CD8-positive, alpha-beta memory T cell (primary cell): ENCODE data around the gene TDRD7. TPM values are rescaled to one million over a fixed set of nuclear protein-coding genes. Genes with fewer than 3 reads are reported as not detected.
A peak's percentile ranks its signal among the peaks of the same experiment; 100 is the strongest.

Source experiments
- CTCF ChIA-PET: fragments of 350-600 bp; sonication (Branson Sonifier 250); formaldehyde crosslinking; loops from one replicate; lab custom pipeline; 2021; ENCODE audit warnings: antibody characterized with exemption; lab: Charles Lee
- POLR2A ChIA-PET: fragments of 350-600 bp; sonication (Branson Sonifier 250); formaldehyde crosslinking; loops from one replicate; lab custom pipeline; 2021; ENCODE audit warnings: antibody characterized with exemption; lab: Charles Lee
- DNase-seq, 5 donors: peaks; one replicate each; pipeline versions ENCODE4 v3.0.0 to v3.0.0-alpha.2; 2020 to 2022; ENCODE audit warnings: mixed read lengths in 1 of 5
- H3K27ac ChIP-seq: one replicate; pipeline ENCODE4 v1.7.0; 2013; ENCODE audit warnings: low read depth, mild to moderate bottlenecking, low read length, moderate library complexity
- H3K27me3 ChIP-seq: 2 replicates; pipeline ENCODE4 v1.7.0; 2013; ENCODE audit warnings: low read length, mild to moderate bottlenecking; ENCODE audit not compliant: insufficient read depth, poor library complexity, severe bottlenecking
- H3K36me3 ChIP-seq: 2 replicates; pipeline ENCODE4 v1.7.0; 2013; ENCODE audit warnings: mild to moderate bottlenecking, low read length, moderate library complexity; ENCODE audit not compliant: insufficient read depth
- H3K4me1 ChIP-seq: 2 replicates; pipeline ENCODE4 v1.7.0; 2013; ENCODE audit warnings: mild to moderate bottlenecking, low read length, moderate library complexity; ENCODE audit not compliant: insufficient read depth
- H3K4me3 ChIP-seq: 2 replicates; pipeline ENCODE4 v1.7.0; 2013; ENCODE audit warnings: mild to moderate bottlenecking, low read length
- H3K9me3 ChIP-seq: 2 replicates; pipeline ENCODE4 v1.7.0; 2013; ENCODE audit warnings: mild to moderate bottlenecking, low read length
- H3K27ac Mint-ChIP-seq, 8 donors: one replicate each; pipeline ENCODE4 v1.8.0; 2020 to 2021; ENCODE audit warnings: mixed read lengths in 8 of 8, mild to moderate bottlenecking in 6 of 8, inconsistent platforms in 3 of 8, moderate library complexity in 3 of 8
- H3K27me3 Mint-ChIP-seq, 2 donors: one replicate each; pipeline ENCODE4 v1.8.0; 2020 to 2021; ENCODE audit warnings: mixed read lengths in 2 of 2, mild to moderate bottlenecking in 1 of 2, moderate library complexity in 1 of 2
- H3K36me3 Mint-ChIP-seq, 3 donors: one replicate each; pipeline ENCODE4 v1.8.0; 2020 to 2021; ENCODE audit warnings: mixed read lengths in 3 of 3, inconsistent platforms in 1 of 3, mild to moderate bottlenecking in 1 of 3
- H3K4me1 Mint-ChIP-seq, 3 donors: one replicate each; pipeline ENCODE4 v1.8.0; 2020 to 2021; ENCODE audit warnings: mixed read lengths in 3 of 3, inconsistent platforms in 1 of 3, mild to moderate bottlenecking in 1 of 3
- H3K4me3 Mint-ChIP-seq, 7 donors: one replicate each; pipeline ENCODE4 v1.8.0; 2020 to 2021; ENCODE audit warnings: mixed read lengths in 7 of 7, mild to moderate bottlenecking in 6 of 7, moderate library complexity in 4 of 7, inconsistent platforms in 2 of 7
- H3K9me3 Mint-ChIP-seq, 5 donors: one replicate each; pipeline ENCODE4 v1.8.0; 2020 to 2022; ENCODE audit warnings: mixed read lengths in 5 of 5, mild to moderate bottlenecking in 3 of 5, moderate library complexity in 2 of 5, inconsistent platforms in 1 of 5
- polyA plus RNA-seq: library from polyadenylated mRNA; unstranded; fragments of 300-500 nt; fragmentation: Illumina TruSeq; gene quantifications from one replicate; pipeline ENCODE4 v1.2.3, GENCODE V29; 2021
- total RNA-seq, 2 experiments: library from RNA; stranded (reverse); gene quantifications; one replicate each; pipeline ENCODE4 v1.2.3, GENCODE V29; 2021

TDRD7 gene
- total and polyA plus RNA-seq, 3 experiments from 2014 or later, result 5.4 to 8.0 (median 6.1) TPM

GRCh38 chr9:97403746-97404316, 8.1 kb upstream of the TDRD7 start:
- Histone ChIP-seq H3K27me3 (no peaks in the 10 kb centered on the region), H3K36me3 (no peaks in the 10 kb centered on the region), H3K9me3 (peaks cover 5% of the 10 kb centered on the region), H3K4me3 (no peak overlapping the region), H3K27ac (no peak overlapping the region), H3K4me1 (no peaks in the 10 kb centered on the region)
- H3K4me1 Mint-ChIP-seq, result no peaks in the 10 kb centered on the region
- H3K27me3 Mint-ChIP-seq, result peaks cover 20 to 44% of the 10 kb centered on the region in 2 donors
- POLR2A ChIA-PET, result no interaction called here
- H3K4me3 Mint-ChIP-seq, result no peak overlapping the region
- H3K36me3 Mint-ChIP-seq, result peaks cover 0 to 14% (median 0%) of the 10 kb centered on the region in 3 donors
- no peak overlapping the region for H3K27ac Mint-ChIP-seq
- H3K9me3 Mint-ChIP-seq, result peaks cover 8 to 20% (median 14%) of the 10 kb centered on the region in 5 donors
- no peak for DNase-seq
- CTCF ChIA-PET, result interaction anchor here (1.9 kb wide), 1 partner anchor 547 kb away, joined by 6 read pairs; no protein-coding TSS in a partner anchor

DNA sequence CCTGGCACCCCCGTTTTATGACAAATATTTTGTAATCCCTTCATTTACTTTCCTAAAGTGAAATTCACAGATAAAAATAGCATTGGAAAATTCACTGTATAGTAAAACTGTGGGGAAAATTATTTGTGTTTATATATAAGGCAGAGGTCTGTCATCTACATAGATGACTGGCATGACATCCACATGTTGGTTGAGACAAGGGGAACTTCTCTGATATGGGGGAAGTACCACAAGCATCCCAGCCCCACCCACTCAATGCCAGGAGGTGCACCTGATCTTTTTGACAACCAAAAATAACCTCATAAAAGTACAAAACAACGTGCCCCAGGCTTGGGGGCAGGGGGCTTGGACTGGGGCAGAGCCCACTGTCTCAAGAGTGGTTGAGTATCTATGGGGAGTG, 6.3 kb upstream of the TDRD7 start:
- H3K4me1 Mint-ChIP-seq, result no peaks in the 10 kb centered on the region
- H3K27me3 Mint-ChIP-seq, result peaks cover 20 to 44% of the 10 kb centered on the region in 2 donors
- DNase-seq, result no peak
- no peak overlapping the region for H3K4me3 Mint-ChIP-seq
- H3K36me3 Mint-ChIP-seq, result peaks cover 0 to 14% (median 0%) of the 10 kb centered on the region in 3 donors
- no peak overlapping the region for H3K27ac Mint-ChIP-seq
- Histone ChIP-seq H3K4me3 (no peak overlapping the region), H3K9me3 (peaks cover 5% of the 10 kb centered on the region), H3K4me1 (no peaks in the 10 kb centered on the region), H3K27ac (no peak overlapping the region), H3K36me3 (no peaks in the 10 kb centered on the region), H3K27me3 (peaks cover 4% of the 10 kb centered on the region)
- CTCF ChIA-PET, result interaction anchor here (1.6 kb wide), 1 partner anchor 193 kb away, joined by 3 read pairs; no protein-coding TSS in a partner anchor
- POLR2A ChIA-PET, result no interaction called here
- H3K9me3 Mint-ChIP-seq, result peaks cover 8 to 20% (median 14%) of the 10 kb centered on the region in 5 donors

DNA sequence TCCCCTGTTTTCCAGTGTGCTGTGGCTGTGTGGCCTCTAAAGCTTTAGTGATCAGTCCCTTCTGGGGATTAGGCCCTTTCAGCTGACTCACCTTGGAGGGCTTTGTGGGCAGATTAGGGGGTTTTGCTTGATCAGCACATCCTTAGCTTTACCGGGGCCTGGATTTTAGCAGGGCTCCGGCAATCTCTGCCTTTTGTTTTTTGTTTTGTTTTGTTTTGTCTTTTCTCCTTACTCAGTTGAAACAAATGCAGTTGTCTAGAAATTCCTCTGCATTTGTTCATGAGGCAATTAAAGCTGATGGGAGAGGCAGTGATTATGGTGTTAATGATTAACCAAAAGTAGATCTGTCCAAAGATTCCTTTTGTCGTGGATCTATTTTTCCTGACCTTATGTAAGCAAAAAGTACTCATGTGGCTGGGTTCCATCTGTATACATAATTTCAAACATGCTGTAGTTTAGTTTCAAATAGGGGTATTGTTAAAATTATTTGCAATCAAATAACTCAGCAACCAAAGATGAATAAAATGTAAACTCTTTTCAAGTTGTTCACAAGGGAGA, 5.2 kb upstream of the TDRD7 start:
- Mint-ChIP-seq H3K27ac (no peak overlapping the region), H3K36me3 (peaks cover 0 to 14% (median 0%) of the 10 kb centered on the region in 3 donors), H3K27me3 (peaks cover 20 to 44% of the 10 kb centered on the region in 2 donors), H3K4me1 (peaks cover 4 to 6% (median 6%) of the 10 kb centered on the region in 3 donors), H3K9me3 (peaks cover 8 to 20% (median 14%) of the 10 kb centered on the region in 5 donors), H3K4me3 (no peak overlapping the region)
- POLR2A ChIA-PET, result no interaction called here
- CTCF ChIA-PET, result interaction anchor here (1.2 to 1.6 kb wide), 2 partner anchors 192 to 550 kb away, joined by 3 to 6 read pairs; no protein-coding TSS in a partner anchor
- Histone ChIP-seq H3K36me3 (no peaks in the 10 kb centered on the region), H3K27me3 (peaks cover 4% of the 10 kb centered on the region), H3K4me3 (no peak overlapping the region), H3K27ac (no peak overlapping the region), H3K4me1 (peaks cover 4% of the 10 kb centered on the region), H3K9me3 (peaks cover 5% of the 10 kb centered on the region)
- no peak for DNase-seq

DNA sequence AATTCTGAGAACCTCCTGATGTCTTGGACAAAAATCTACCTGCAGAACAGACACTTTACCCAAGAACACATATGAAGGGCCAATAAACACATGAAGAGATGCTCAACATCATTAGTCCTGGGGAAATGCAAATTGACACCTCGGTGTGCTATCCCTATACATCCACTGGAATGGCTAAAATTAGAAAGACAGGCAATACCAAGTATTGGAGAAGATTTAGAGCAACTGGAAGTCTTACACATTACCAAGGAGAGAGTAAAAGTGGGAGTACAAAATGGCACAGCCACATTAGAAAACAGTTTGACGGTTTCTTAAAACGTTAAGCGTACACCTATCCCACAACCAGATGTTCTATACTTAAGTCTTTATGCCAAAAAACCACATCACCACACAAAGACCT, 3.3 kb upstream of the TDRD7 start:
- Mint-ChIP-seq H3K36me3 (peaks cover 0 to 11% (median 1%) of the 10 kb centered on the region in 3 donors), H3K9me3 (peaks cover 7 to 14% (median 10%) of the 10 kb centered on the region in 5 donors), H3K4me3 (peak overlapping the region in 1 of 7 donors; percentile 65), H3K4me1 (peaks cover 15 to 18% (median 16%) of the 10 kb centered on the region in 3 donors), H3K27me3 (peaks cover 15 to 43% of the 10 kb centered on the region in 2 donors), H3K27ac (no peak overlapping the region)
- no peaks in the 10 kb centered on the region for H3K36me3 ChIP-seq
- no peak overlapping the region for H3K4me3 ChIP-seq
- ChIA-PET CTCF (interaction anchor here (1.0 to 7.0 kb wide), 3 partner anchors 190 to 552 kb away, joined by 4 to 50 read pairs (median 5); no protein-coding TSS in a partner anchor), POLR2A (no interaction called here)
- H3K9me3 ChIP-seq, result peaks cover 3% of the 10 kb centered on the region
- DNase-seq, result no peak
- H3K4me1 ChIP-seq, result peaks cover 16% of the 10 kb centered on the region
- peaks cover 4% of the 10 kb centered on the region for H3K27me3 ChIP-seq
- no peak overlapping the region for H3K27ac ChIP-seq

GRCh38 chr9:97411440-97411788, 482 bp upstream of the TDRD7 start:
- H3K27me3 ChIP-seq, result peaks cover 4% of the 10 kb centered on the region
- Mint-ChIP-seq H3K36me3 (peaks cover 0 to 1% (median 0%) of the 10 kb centered on the region in 3 donors), H3K4me1 (peaks cover 25 to 37% (median 29%) of the 10 kb centered on the region in 3 donors), H3K27me3 (peaks cover 12 to 22% of the 10 kb centered on the region in 2 donors), H3K4me3 (peak overlapping the region; percentile 81 to 92 (median 86)), H3K27ac (peak overlapping the region in 7 of 8 donors; percentile 63 to 95 (median 93)), H3K9me3 (no peaks in the 10 kb centered on the region)
- H3K9me3 ChIP-seq, result no peaks in the 10 kb centered on the region
- no peak overlapping the region for H3K4me3 ChIP-seq
- ChIA-PET CTCF (interaction anchor here (0.6 to 7.0 kb wide), 10 partner anchors 11 to 774 kb away, joined by 3 to 50 read pairs (median 4); partner anchors contain the start of genes NCBP1 and TSTD2), POLR2A (interaction anchor here (1.6 to 2.0 kb wide), 2 partner anchors 221 to 557 kb away, joined by 6 to 8 read pairs; partner anchors contain the start of genes NCBP1, TSTD2 and ZNF782)
- no peak overlapping the region for H3K27ac ChIP-seq
- H3K36me3 ChIP-seq, result no peaks in the 10 kb centered on the region
- no peak for DNase-seq
- peaks cover 19% of the 10 kb centered on the region for H3K4me1 ChIP-seq

GRCh38 chr9:97412626-97413385, 910 bp downstream of the TDRD7 start:
- Mint-ChIP-seq H3K4me3 (peak overlapping the region; percentile 74 to 92 (median 82)), H3K27me3 (peaks cover 5 to 8% of the 10 kb centered on the region in 2 donors), H3K4me1 (peaks cover 36 to 48% (median 43%) of the 10 kb centered on the region in 3 donors), H3K9me3 (no peaks in the 10 kb centered on the region), H3K36me3 (peaks cover 0 to 1% (median 0%) of the 10 kb centered on the region in 3 donors), H3K27ac (peak overlapping the region; percentile 52 to 95 (median 84))
- peak overlapping the region; percentile 52 for H3K27ac ChIP-seq
- H3K9me3 ChIP-seq, result no peaks in the 10 kb centered on the region
- CTCF ChIA-PET, result interaction anchor here (0.7 to 7.0 kb wide), 11 partner anchors 9 to 559 kb away, joined by 3 to 50 read pairs (median 5); partner anchors contain the start of genes NCBP1, TSTD2 and ZNF782
- peaks cover 19% of the 10 kb centered on the region for H3K4me1 ChIP-seq
- peak in 1 of 5 donors; percentile 13 for DNase-seq
- no peaks in the 10 kb centered on the region for H3K36me3 ChIP-seq
- POLR2A ChIA-PET, result interaction anchor here (0.9 to 2.0 kb wide), 3 partner anchors 186 to 559 kb away, joined by 4 to 8 read pairs (median 6); partner anchors contain the start of genes NCBP1, TSTD2 and ZNF782
- peak overlapping the region; percentile 47 for H3K4me3 ChIP-seq
- H3K27me3 ChIP-seq, result peaks cover 4% of the 10 kb centered on the region

- CTCF ChIA-PET, result interaction anchor here (1.4 to 7.0 kb wide), 5 partner anchors 15 to 559 kb away, joined by 3 to 50 read pairs (median 9); partner anchors contain the start of gene ZNF782
- H3K27ac Mint-ChIP-seq, result peak overlapping the region; percentile 4 to 95 (median 84)
These were observed 1.6 kb downstream of the TDRD7 start for GRCh38 chr9:97413462-97413861.

More at GRCh38 chr9:97413462-97413861, 1.6 kb downstream of the TDRD7 start:
- no peak overlapping the region for H3K4me3 ChIP-seq
- H3K36me3 ChIP-seq, result no peaks in the 10 kb centered on the region
- H3K27me3 Mint-ChIP-seq, result peaks cover 2% of the 10 kb centered on the region in 2 donors
- peaks cover 0 to 1% (median 0%) of the 10 kb centered on the region in 3 donors for H3K36me3 Mint-ChIP-seq
- no peak for DNase-seq
- POLR2A ChIA-PET, result interaction anchor here (2.0 kb wide), 1 partner anchor 219 kb away, joined by 8 read pairs; the partner anchor contains the start of genes NCBP1 and TSTD2
- peaks cover 41 to 54% (median 49%) of the 10 kb centered on the region in 3 donors for H3K4me1 Mint-ChIP-seq
- no peaks in the 10 kb centered on the region for H3K9me3 ChIP-seq
- peaks cover 19% of the 10 kb centered on the region for H3K4me1 ChIP-seq
- H3K27me3 ChIP-seq, result peaks cover 4% of the 10 kb centered on the region
- no peaks in the 10 kb centered on the region for H3K9me3 Mint-ChIP-seq
- H3K4me3 Mint-ChIP-seq, result peak overlapping the region; percentile 74 to 92 (median 82)
- no peak overlapping the region for H3K27ac ChIP-seq
